Gastrocnemius medialis (tissue), 4 donors: ENCODE measurements around the gene CPVL.

Source experiments
- POLR2A ChIP-seq, 2 donors: fragments of 450-650 bp; IDR thresholded peaks; one replicate each; pipeline ENCODE4 v1.6.1; 2017; ENCODE audit warnings: antibody characterized with exemption in 2 of 2, mild to moderate bottlenecking in 2 of 2, moderate library complexity in 2 of 2
- TF ChIP-seq, protein P1 (sequence below), 5 experiments: fragments of 450-650 bp in 3 of 5; fragments of 200-600 bp in 2 of 5; sonication (generic) in 2 of 5; IDR thresholded peaks in 4 of 5; conservative IDR thresholded peaks in 1 of 5; 1 replicate in 4 of 5; 2 replicates in 1 of 5; pipeline ENCODE4 v1.5.1; 2016 to 2019; ENCODE audit warnings: antibody characterized with exemption in 5 of 5, mild to moderate bottlenecking in 3 of 5, moderate library complexity in 3 of 5

DNA sequence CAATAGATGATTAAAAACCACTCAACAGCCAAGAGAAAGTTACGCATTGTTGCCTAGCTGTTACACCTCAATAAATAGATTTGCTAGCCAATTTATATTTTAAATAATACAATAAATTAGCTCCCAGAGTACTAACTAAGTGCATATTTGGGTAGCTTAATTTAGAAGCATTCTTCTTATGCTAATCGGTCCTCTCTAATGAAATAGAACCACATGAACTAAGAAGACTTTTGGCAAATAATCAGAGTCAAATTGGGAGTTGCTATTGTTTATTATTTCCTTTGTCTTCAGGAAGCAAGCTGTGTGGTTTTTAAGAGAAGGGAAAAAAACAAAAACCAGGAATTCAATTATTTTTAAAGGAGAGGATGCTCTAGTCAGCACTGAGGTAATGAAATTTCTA is 139.2 kb downstream of the CPVL start:
- TF ChIP-seq, protein P1, sequence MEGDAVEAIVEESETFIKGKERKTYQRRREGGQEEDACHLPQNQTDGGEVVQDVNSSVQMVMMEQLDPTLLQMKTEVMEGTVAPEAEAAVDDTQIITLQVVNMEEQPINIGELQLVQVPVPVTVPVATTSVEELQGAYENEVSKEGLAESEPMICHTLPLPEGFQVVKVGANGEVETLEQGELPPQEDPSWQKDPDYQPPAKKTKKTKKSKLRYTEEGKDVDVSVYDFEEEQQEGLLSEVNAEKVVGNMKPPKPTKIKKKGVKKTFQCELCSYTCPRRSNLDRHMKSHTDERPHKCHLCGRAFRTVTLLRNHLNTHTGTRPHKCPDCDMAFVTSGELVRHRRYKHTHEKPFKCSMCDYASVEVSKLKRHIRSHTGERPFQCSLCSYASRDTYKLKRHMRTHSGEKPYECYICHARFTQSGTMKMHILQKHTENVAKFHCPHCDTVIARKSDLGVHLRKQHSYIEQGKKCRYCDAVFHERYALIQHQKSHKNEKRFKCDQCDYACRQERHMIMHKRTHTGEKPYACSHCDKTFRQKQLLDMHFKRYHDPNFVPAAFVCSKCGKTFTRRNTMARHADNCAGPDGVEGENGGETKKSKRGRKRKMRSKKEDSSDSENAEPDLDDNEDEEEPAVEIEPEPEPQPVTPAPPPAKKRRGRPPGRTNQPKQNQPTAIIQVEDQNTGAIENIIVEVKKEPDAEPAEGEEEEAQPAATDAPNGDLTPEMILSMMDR (IDR thresholded peaks at IDR 0.05 in 4 of 5, conservative IDR thresholded peaks at IDR 0.05 in 1 of 5), result no peak
- no peak for TF ChIP-seq POLR2A (IDR thresholded peaks at IDR 0.05)
